Measurements from ENCODE around the gene PGM2.
A peak's percentile ranks its signal among the peaks of the same experiment; 100 is the strongest.
"Not testable (repeated sequence)": the region's sequence is repeated elsewhere in the genome, so short reads cannot be mapped to it uniquely, and the experiment has no call there.

Gene PGM2

GRCh38 chr4:37816719-37817118 is 9.8 kb upstream of the PGM2 start:
- H3K4me3 ChIP-seq (ENCODE audit: low read depth, low read length) = no peak overlapping the region

DNA sequence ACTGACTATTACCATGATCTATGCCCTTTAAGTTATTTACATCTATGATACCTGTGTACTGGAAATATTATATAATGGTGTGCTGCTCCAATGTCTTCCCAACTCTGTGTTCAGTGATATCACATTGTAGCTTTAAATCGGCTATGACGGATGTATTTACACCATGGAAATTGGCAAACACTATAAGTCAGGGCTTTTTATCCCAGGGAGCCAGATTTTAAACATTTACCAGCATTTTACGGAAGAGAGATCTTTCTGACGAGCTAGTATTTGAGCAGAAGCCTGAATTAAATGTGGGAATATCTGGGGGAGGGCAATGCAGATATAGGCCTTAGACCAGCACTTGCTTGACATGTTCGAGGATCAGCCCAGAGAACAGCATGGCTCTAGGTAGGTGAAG is 7.7 kb upstream of the PGM2 start:
- H3K4me3 ChIP-seq (ENCODE audit: low read depth, low read length) = no peak overlapping the region

GRCh38 chr4:37820458-37820857 is 6.0 kb upstream of the PGM2 start:
- not testable (repeated sequence) for H3K4me3 ChIP-seq (ENCODE audit: low read depth, low read length)

GRCh38 chr4:37821953-37822605 is 4.4 kb upstream of the PGM2 start:
- no peak overlapping the region for H3K4me3 ChIP-seq (ENCODE audit: low read depth, low read length)

DNA sequence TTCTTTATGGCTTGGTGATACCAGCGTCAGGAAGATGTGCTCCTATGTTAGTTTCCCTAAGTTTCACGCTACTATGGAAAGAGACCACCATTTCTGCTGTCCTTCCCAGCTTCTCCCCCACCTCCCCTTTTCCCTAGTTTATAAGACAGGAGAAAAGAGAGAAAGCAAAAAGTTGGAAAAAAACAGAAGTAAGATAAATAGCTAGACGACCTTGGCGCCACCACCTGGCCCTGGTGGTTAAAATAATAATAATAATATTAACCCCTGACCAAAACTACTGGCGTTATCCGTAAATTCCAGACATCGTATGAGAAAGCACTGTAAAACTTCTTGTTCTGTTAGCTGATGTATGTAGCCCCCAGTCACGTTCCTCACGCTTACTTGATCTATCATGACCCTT is 985 bp upstream of the PGM2 start:
- peak overlapping the region; percentile 76 for H3K4me3 ChIP-seq (ENCODE audit: low read depth, low read length)

DNA sequence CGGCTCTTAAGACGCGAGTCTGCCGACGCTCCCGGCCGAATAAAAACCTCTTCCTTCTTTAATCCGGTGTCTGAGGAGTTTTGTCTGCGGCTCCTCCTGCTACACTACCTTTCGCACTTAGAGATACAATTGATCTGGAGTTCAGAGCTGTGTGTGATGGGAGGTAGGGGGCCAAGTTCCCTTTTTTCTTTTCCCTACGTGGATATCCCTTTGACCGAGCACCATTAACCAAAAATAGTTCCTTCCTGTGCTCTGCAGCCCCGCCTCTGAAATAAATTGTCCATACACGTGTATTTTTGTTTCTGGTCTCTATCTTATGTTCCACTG is 555 bp upstream of the PGM2 start:
- H3K4me3 ChIP-seq (ENCODE audit: low read depth, low read length) = peak overlapping the region; percentile 76

DNA sequence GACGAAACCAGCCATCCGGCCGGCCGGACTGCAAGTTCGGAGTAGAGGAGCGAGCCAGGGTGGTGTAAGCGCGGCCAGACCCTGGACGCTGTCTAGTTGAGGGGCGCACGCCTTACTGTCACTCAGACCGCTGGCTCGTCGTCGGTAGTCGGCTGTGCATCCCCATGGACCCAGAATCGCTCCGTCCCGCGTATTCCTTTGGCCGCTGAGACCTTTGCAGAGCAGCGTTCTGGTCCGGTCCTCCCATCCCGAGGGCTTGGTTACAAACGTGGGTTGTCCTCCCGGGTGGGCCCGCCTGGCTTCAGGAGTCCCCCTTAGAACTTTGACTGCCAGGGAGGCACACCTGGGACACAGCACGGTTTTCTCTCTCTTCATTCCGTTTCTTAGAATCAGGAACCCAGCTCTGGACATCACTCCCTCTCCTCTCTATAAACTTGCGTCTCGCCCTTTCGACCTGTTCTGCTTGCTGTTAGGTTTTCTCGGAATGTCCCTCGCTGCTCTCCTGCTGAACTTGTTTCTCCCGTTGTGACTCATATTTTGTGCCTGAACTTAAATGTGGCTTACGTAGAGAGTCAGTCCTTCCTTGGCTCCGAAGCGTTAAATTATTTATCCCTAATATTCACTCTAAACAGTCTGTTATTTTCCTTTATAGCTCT is 672 bp downstream of the PGM2 start:
- peak overlapping the region; percentile 76 for H3K4me3 ChIP-seq (ENCODE audit: low read depth, low read length)

GRCh38 chr4:37827802-37828321 is 1.4 kb downstream of the PGM2 start:
- H3K4me3 ChIP-seq (ENCODE audit: low read depth, low read length) = no peak overlapping the region

GRCh38 chr4:37828843-37829242 is 2.4 kb downstream of the PGM2 start:
- H3K4me3 ChIP-seq (ENCODE audit: low read depth, low read length) = no peak overlapping the region

GRCh38 chr4:37830640-37831039 is 4.2 kb downstream of the PGM2 start:
- no peak overlapping the region for H3K4me3 ChIP-seq (ENCODE audit: low read depth, low read length)

GRCh38 chr4:37835031-37835430 is 8.5 kb downstream of the PGM2 start:
- H3K4me3 ChIP-seq (ENCODE audit: low read depth, low read length) = no peak overlapping the region

DNA sequence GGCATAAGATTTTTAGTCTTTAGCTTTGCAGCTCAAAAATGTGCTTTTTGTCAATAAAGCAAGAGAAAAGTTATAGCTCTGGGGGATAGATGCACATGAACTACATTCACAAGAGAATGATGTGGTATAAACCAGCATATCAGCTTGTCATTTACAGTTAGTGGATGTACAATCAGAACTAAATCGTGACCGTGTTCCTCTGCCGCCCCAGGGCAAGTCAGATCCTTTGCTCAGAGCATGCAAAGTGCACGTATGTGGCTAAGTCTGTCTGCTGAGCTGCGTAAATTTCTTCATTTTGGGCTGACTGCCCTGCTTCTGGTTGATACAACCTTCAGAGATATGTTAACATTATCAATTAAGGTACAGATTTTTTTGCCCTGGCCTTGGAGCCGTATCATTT is 9.3 kb downstream of the PGM2 start:
- H3K4me3 ChIP-seq (ENCODE audit: low read depth, low read length) = no peak overlapping the region

DNA sequence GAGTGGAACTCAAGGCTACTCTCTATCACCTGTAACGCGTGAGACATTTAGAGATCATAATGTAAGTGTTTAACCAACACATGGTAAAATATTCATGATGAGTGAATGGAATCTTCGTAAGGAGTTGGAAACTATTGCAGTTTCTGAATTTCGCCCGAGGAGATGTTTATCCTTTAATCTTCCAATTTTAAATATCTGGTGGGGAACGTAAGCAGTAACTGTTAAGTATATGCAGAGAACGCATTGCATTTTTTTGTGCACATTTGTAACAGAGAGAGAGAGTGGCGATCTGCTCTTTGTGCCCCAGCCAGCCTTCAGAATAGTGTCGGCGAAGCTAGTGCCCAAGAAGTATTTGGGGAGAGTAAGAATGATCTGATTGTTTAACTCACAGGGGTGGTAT is 9.8 kb downstream of the PGM2 start:
- no peak overlapping the region for H3K4me3 ChIP-seq (ENCODE audit: low read depth, low read length)

DNA sequence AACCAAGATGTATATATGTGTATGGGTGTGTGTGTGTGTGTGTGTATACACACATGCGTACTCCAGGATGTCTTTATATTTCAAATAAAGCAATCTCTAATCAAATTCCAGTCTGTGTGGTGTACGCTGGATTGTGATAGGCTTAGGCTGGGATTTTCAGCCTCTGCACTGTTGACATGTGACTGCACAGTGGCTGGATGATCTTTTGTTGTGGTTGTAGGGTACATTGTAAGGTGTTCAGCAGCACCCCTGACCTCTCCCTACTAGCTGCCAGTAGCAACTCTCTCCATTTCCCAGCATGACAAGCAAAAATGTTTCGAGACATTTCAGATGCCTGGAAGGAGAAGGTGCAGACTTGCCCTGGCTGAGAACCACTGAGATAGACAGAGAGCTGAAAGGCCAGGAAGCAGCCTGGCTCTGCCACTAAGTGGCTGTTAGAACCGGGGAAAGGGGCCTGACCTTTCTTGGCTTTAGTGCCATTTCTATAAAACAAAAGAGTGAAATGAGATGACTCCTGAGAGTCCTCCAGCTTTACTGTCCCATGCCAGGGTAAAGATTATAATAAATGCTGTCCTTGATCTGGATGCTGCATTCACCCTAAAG is 10.5 kb downstream of the PGM2 start:
- no peak overlapping the region for H3K4me3 ChIP-seq (ENCODE audit: low read depth, low read length)

GRCh38 chr4:37837446-37837845 is 11.0 kb downstream of the PGM2 start:
- no peak overlapping the region for H3K4me3 ChIP-seq (ENCODE audit: low read depth, low read length)

DNA sequence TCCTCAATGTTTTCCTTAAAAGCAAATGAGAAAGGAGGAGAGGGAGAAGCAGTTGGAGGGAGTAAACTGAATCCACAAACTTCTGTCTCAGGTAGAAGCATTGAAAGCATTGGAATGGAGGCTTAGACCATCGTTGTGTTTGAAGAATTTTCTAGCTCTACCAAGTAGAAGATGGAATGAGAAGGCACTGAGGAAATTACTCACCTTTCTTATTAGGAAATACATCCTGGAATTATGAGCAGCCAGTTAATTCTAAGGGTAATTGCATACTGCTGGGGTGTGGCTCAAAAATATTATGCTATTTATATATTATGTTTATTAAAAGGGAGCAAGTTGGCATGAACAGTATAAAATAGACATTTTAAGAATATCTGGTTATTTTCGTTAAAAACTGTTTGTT is 12.9 kb downstream of the PGM2 start:
- no peak overlapping the region for H3K4me3 ChIP-seq (ENCODE audit: low read depth, low read length)

DNA sequence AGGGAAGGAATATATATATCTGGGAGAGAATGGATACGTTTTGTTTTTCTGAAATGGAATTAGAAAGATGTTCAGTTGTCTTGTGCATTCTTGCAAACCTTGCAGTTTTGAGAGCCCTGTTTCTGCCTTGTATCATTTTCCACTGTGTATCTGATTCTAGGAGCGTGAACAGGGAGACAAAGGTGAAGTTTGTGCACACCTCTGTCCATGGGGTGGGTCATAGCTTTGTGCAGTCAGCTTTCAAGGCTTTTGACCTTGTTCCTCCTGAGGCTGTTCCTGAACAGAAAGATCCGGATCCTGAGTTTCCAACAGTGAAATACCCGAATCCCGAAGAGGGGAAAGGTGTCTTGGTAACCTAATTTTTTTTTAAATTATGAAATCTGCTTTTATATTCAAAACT is 17.7 kb downstream of the PGM2 start:
- no peak overlapping the region for H3K4me3 ChIP-seq (ENCODE audit: low read depth, low read length)

DNA sequence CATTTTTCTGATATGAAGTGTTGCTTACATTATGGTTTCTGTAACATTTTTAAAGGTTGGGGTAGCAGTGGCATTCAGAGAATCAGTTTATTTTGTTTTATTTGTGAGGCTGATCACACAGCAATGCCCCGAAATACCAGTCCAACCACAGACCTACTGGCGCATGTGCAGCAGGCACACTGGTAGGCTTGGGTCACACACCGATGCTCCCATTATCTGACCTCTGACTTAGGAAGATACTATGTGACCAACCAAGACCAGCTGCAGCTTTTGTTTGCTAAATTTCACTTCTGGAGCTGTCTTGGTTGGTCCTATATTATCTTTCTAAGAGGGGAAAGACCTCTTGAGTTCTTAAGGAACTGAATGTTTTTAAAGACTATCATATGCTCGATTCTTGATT is 18.7 kb downstream of the PGM2 start:
- H3K4me3 ChIP-seq (ENCODE audit: low read depth, low read length) = no peak overlapping the region

DNA sequence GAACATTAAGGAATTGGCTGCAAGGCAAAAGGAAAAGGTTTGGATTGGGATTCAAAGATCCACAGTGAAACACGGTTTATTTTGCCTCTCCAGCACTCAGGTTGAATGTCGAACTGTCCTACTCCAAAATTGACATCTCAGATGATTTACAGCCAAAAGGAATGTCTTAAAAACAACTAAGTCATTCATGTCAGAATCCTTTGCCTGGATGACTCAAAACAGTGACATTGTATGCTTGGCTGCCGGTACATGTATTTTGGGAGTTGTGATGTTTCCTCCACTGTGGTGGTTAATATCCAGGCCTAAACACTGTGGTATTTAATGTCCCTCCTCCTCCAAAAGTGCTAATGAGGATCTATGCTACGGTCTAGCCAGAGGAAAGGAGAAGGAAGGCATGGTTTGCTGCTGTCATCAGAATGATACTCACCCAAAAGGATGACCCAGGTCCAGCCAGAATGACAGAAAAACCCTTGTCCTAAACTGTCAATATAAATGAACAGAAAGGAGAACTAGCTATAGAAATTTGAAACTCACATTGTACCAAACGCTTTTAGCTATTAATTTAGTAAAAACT is 20.9 kb downstream of the PGM2 start:
- H3K4me3 ChIP-seq (ENCODE audit: low read depth, low read length) = no peak overlapping the region

GRCh38 chr4:37852376-37852775 is 25.9 kb downstream of the PGM2 start:
- H3K4me3 ChIP-seq (ENCODE audit: low read depth, low read length) = no peak overlapping the region

DNA sequence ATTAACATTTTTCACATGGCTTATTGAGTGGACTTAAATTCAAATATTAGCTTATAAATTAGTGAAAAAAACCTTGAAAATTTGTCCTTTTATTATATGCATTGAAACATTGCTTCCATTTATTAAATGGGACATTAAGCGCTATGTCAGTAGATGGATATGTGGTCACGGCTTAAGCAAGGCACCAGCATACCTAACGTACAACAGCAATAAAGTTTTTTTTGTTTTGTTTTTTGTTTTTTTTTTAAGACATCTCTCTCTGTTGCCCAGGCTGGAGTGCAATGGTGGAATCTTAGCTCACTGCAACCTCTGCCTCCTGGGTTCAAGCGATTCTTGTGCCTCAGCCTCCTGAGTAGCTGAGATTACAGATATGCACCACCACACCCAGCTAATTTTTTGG is 31.6 kb downstream of the PGM2 start:
- H3K4me3 ChIP-seq (ENCODE audit: low read depth, low read length) = no peak overlapping the region

- H3K4me3 ChIP-seq (ENCODE audit: low read depth, low read length) = no peak overlapping the region
These were observed 32.4 kb downstream of the PGM2 start for GRCh38 chr4:37858872-37859271.

Measured in iPS-11a (cell line).